BE2C (cell line): ENCODE measurements around the gene KIAA1217.

Experiments
- DNase-seq: peaks from one replicate; pipeline ENCODE4 v3.0.0-alpha.2; 2020
- H3K27me3 ChIP-seq: fragments of 250-450 bp; sonication (Bioruptor Pico); 2 replicates; pipeline ENCODE4 v1.5.1; 2020; ENCODE audit warnings: mild to moderate bottlenecking
- H3K36me3 ChIP-seq: fragments of 250-450 bp; sonication (Bioruptor Pico); 2 replicates; pipeline ENCODE4 v1.5.1; 2020; ENCODE audit warnings: mild to moderate bottlenecking
- H3K4me1 ChIP-seq: fragments of 250-450 bp; sonication (Bioruptor Pico); 2 replicates; pipeline ENCODE4 v1.5.1; 2020
- H3K4me3 ChIP-seq: 2 replicates; pipeline ENCODE4 v1.5.1; 2011; ENCODE audit warnings: low read depth, low read length
- H3K9me3 ChIP-seq: fragments of 250-450 bp; sonication (Bioruptor Pico); 2 replicates; pipeline ENCODE4 v1.5.1; 2020
- CTCF ChIP-seq: IDR thresholded peaks from 2 replicates; pipeline ENCODE4 v1.5.1; 2012; ENCODE audit warnings: mild to moderate bottlenecking, low read depth, low read length

The KIAA1217 gene

DNA sequence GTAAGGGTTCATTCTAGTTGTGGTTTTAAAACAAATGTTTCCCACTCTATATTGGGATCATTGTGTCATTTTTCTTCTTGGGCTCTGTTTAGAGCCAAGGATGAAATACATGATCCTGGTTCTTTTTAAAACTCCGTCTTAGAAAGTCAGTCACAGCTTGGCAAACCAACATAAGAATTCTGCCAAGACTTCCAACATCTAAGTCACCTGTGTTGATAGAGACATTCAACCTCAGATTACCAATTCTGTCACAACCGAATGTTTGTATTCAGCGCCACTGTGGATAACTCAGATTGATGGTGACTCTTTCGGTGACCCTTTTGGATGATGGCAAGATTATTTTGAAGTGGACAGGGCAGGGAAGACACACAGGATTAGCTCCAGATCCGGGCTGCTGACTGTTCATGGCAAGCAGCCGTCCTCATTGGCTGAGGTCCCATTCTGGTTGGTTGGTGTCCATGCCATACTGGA, 259.4 kb downstream of the KIAA1217 start:
- DNase-seq: no peak
- Histone ChIP-seq H3K4me3 (no peak overlapping the region), H3K27me3 (no peaks in the 10 kb centered on the region), H3K4me1 (no peaks in the 10 kb centered on the region), H3K36me3 (no peaks in the 10 kb centered on the region), H3K9me3 (no peaks in the 10 kb centered on the region)
- TF ChIP-seq CTCF: no peak

DNA sequence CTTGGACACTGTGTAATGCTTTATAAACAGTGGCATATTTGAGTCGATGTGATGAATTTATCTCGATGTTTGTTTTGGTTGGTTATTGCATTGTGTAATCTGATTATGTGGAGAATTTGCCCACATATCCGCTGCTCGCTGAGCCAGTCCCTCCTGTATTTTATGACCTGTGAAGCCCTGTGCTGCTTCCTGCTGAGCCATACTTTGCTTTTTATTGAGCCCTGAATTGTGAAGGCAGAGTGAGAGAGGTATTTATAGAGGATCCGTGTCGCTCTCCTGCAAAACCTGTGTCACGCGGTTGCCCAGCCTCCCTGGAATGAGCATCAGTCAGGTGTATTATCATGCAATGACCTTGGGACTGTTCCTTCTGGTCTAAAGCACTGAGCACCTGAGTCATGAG, 261.1 kb downstream of the KIAA1217 start:
- TF ChIP-seq CTCF: no peak
- no peaks in the 10 kb centered on the region for H3K4me1 ChIP-seq
- no peak overlapping the region for H3K4me3 ChIP-seq
- no peak for DNase-seq
- H3K27me3 ChIP-seq: no peaks in the 10 kb centered on the region
- no peaks in the 10 kb centered on the region for H3K36me3 ChIP-seq
- no peaks in the 10 kb centered on the region for H3K9me3 ChIP-seq

DNA sequence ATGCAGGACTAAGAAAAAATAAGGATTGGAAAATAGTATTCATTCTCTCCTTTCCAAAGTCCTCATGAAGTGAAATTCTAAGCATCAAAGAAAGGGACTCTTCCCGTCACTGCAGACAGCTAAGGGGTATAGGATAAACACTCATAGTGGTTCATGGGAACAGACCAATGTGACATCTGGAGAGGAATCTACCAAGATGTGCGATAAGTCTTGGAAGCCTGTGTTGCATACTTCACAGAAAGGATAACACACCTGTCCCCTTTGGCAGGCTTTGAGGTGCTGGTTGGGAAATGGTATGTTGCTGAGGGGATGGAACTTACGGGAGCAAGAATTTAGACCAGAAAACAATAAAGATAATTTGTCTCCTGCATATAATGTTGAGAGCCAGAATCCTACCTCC, 266.7 kb downstream of the KIAA1217 start:
- Histone ChIP-seq H3K27me3 (no peaks in the 10 kb centered on the region), H3K9me3 (no peaks in the 10 kb centered on the region), H3K36me3 (no peaks in the 10 kb centered on the region), H3K4me1 (no peaks in the 10 kb centered on the region), H3K4me3 (no peak overlapping the region)
- TF ChIP-seq CTCF: no peak
- no peak for DNase-seq

- H3K4me3 ChIP-seq: no peak overlapping the region
- no peak for TF ChIP-seq CTCF
- no peaks in the 10 kb centered on the region for H3K9me3 ChIP-seq
Measured at GRCh38 chr10:24476913-24477701, 268.2 kb downstream of the KIAA1217 start.

GRCh38 chr10:24477915-24478314, 269.0 kb downstream of the KIAA1217 start:
- Histone ChIP-seq H3K9me3 (no peaks in the 10 kb centered on the region), H3K27me3 (no peaks in the 10 kb centered on the region), H3K36me3 (no peaks in the 10 kb centered on the region), H3K4me3 (no peak overlapping the region), H3K4me1 (no peaks in the 10 kb centered on the region)
- no peak for TF ChIP-seq CTCF
- DNase-seq: no peak

More at GRCh38 chr10:24476913-24477701, 268.2 kb downstream of the KIAA1217 start:
- H3K27me3 ChIP-seq: no peaks in the 10 kb centered on the region
- no peaks in the 10 kb centered on the region for H3K36me3 ChIP-seq
- no peaks in the 10 kb centered on the region for H3K4me1 ChIP-seq
- no peak for DNase-seq

DNA sequence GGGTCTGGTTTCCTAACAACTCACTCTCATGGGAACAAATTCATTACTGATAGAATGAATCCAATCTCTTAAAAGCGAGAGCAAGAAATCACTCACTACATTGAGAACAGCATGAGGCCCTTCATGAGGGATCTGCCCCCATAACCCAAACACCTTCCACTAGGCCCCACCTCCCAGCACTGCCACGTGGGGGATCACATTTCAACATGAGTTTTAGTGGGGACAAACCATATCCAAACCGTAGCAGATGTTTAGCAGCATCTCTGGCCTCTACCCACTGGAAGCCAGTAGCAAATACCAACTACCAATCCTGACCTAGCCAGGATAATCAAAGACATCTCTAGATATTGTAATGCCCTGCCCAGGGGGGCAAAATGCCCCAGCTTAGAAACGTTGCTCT, 270.9 kb downstream of the KIAA1217 start:
- Histone ChIP-seq H3K36me3 (no peaks in the 10 kb centered on the region), H3K27me3 (no peaks in the 10 kb centered on the region), H3K9me3 (no peaks in the 10 kb centered on the region), H3K4me1 (no peaks in the 10 kb centered on the region), H3K4me3 (no peak overlapping the region)
- TF ChIP-seq CTCF: no peak
- DNase-seq: no peak
